Choroid plexus epithelial cell (primary cell): ENCODE measurements around the gene TADA1.
"Not testable (repeated sequence)": the region's sequence is repeated elsewhere in the genome, so short reads cannot be mapped to it uniquely, and the experiment has no call there.

ENCODE experiments used
- DNase-seq: peaks from one replicate; pipeline ENCODE4 v3.0.0-alpha.2; 2010; ENCODE audit warnings: low read depth
- H3K4me3 ChIP-seq: 2 replicates; pipeline ENCODE4 v1.5.1; 2011; ENCODE audit warnings: low read depth, mild to moderate bottlenecking, control low read depth, low read length, moderate library complexity
- TF ChIP-seq, protein P1 (sequence below): conservative IDR thresholded peaks from 2 replicates; pipeline ENCODE4 v1.5.1; 2011; ENCODE audit warnings: low read depth, mild to moderate bottlenecking, control low read depth, inconsistent platforms, low read length, moderate library complexity

TADA1 gene

DNA sequence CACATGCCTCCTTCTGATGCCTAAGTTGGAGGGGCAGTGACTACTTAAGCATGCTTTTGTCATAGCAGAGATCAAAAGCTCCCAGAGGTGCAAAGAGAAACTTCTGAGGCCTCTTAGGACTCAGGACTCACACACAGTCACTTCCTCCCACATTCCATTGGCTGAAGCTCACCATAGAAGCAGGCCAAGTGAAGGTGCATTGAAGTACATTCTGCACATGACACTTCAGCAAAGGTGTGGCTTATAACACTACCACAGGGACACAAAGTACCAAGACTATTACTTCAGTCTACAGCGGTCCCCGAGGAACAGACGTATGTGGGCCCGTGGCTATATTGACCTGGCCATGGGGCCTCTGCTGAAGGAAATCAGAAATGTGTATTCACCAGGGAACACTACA lies 39.3 kb downstream of the TADA1 start:
- no peak for DNase-seq
- H3K4me3 ChIP-seq, result no peak overlapping the region
- TF ChIP-seq, protein P1, sequence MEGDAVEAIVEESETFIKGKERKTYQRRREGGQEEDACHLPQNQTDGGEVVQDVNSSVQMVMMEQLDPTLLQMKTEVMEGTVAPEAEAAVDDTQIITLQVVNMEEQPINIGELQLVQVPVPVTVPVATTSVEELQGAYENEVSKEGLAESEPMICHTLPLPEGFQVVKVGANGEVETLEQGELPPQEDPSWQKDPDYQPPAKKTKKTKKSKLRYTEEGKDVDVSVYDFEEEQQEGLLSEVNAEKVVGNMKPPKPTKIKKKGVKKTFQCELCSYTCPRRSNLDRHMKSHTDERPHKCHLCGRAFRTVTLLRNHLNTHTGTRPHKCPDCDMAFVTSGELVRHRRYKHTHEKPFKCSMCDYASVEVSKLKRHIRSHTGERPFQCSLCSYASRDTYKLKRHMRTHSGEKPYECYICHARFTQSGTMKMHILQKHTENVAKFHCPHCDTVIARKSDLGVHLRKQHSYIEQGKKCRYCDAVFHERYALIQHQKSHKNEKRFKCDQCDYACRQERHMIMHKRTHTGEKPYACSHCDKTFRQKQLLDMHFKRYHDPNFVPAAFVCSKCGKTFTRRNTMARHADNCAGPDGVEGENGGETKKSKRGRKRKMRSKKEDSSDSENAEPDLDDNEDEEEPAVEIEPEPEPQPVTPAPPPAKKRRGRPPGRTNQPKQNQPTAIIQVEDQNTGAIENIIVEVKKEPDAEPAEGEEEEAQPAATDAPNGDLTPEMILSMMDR, result no peak

DNA sequence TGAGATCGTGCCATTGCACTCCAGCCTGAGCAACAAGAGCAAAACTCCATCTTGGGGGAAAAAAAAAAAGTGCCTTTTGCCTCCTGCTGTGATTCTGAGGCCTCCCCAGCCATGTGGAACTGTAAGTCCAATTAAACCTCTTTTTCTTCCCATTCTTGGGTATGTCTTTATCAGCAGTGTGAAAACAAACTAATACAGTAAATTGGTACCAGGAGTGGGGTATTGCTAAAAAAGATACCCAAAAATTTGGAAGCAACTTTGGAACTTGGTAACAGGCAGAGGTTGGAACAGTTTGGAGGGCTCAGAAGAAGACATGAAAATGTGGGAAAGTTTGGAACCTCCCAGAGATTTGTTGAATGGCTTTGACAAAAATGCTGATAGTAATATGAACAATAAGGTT lies 46.3 kb downstream of the TADA1 start:
- H3K4me3 ChIP-seq, DNase-seq: not testable (repeated sequence)

DNA sequence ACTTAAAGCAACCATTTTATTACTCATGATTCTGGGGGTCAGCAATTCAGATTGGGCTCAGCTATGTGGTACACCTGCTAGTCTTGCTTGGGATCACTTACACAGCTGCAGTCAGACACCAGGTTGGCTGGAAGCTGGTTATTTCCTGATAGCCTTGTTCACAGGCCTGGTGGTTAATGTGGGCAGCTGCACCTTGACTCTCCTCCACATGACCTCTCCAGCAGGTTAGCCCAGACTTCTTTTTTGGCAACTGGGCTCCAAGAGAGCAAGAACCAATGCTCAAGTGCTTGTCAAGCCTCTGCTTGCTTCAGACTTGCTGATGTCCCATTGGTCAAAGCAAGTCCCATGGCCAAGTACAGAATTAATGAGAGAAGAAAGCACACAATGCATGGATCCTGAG lies 48.6 kb downstream of the TADA1 start:
- no peak overlapping the region for H3K4me3 ChIP-seq
- TF ChIP-seq, protein P1, result no peak
- DNase-seq, result no peak

DNA sequence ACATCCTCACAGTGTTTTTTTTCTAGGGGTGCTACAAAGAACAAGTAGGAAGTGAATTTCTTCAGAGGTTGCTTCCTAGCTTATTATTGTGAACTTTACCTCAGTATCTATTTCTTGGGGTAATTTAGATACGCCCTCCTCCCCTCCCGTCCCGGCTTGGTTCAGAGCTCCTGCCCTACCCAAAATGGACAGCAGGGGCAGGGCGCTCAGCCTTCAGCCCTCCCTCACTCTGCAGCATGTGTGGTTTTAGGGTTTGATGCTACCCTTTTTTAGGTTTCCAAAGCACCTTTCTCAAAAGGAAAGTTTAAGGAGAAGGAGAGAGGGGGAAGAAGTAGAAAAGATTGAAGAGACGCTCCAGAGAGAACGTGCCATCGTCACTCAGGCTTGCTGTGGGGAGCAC lies 53.7 kb downstream of the TADA1 start:
- no peak for DNase-seq
- TF ChIP-seq, protein P1, result peak; percentile 41

DNA sequence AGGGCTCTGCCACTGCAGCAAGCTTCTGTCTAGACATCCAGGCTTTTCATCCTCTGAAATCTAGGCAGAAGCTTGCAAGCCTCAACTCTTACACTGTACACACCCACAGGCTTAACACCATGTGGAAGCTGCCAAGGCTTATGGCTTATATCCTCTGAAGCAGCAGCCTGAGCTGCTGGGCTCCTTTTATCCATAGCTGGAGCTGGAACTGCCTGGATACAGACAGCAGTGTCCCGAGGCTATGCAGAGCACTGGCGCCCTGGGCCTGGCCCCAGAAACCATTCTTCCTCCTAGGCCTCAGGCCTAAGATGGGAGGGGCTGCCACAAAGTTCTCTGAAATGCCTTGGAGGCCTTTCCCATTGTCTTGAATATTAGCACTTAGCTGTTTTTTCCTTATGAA lies 56.1 kb downstream of the TADA1 start:
- no peak for DNase-seq
- TF ChIP-seq, protein P1, result no peak
- no peak overlapping the region for H3K4me3 ChIP-seq

More for the DNA sequence above, 53.7 kb downstream of the TADA1 start:
- no peak overlapping the region for H3K4me3 ChIP-seq

DNA sequence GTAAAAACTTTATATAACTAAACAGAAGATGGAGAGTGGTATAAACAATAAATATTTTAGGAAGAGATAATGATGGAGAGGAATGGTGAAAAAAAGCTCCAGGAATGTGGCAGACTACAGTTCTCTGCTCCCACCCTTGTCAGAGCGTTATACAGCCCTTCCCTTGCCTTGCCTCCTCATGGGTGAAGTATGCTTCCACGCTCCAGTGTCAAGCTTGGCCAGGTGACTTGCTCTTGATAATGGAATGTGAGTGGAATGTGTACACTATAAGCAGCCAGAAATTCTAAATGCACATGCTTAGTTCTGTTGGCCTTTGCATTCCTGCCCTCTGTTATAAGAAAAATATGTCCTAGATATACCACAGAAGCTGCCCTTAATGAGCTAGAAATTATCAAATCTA lies 61.5 kb downstream of the TADA1 start:
- TF ChIP-seq, protein P1, result no peak
- peak; percentile 54 for DNase-seq
- H3K4me3 ChIP-seq, result no peak overlapping the region

DNA sequence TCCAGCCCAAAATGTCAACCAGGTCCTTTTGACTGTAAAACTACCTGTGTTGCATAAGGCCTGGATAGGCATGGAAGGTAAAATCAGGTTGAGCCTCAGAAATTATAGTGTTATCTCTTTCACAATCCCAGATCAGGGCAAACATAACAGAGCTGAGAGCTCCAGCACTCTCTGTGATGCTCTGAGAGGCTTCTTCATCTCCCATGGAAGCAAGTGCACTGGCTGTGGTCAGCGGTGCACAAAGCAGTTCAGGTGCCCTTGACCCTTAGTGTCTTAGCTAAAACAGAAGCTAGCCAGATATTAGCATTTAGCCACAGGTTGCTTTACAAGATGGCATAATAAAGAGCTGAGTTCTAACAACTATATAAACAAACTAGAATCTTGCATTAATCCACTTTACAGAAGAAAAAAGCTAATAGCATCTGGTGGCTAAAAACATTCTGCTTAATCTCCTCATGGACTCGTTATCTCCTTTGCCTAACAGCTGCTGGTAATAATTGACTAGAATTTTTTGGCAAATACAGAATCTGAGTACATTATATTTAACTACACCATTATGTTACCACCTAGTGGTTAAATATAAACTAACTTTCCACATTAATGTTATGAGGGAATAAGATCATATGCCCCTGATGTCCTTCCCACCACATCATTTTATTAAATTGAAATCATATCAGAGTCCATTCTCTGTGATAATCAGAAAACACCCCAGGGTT lies 62.4 kb downstream of the TADA1 start:
- TF ChIP-seq, protein P1, result no peak
- no peak overlapping the region for H3K4me3 ChIP-seq
- DNase-seq, result no peak

DNA sequence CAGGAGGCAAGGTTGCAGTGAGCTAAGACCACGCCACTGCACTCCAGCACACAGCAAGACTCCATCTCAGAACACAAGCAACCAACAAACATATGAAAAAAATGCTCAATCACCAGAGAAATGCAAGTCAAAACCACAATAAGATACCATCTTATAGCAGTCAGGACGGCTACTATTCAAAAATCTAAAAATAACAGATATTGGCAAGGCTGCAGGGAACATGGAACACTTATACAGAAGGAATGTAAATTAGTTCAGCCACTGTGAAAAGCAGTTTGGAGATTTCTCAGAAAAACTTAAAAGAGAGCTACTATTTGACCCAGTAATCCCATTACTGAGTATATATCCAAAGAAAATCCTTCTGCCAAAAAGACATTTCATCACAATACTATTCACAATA lies 64.4 kb downstream of the TADA1 start:
- DNase-seq, result peak; percentile 10
- TF ChIP-seq, protein P1, result no peak
- H3K4me3 ChIP-seq, result no peak overlapping the region
